HG02943 (cell line): ENCODE measurements around the gene FOXJ3.

Experiments
- ATAC-seq: cut with Tn5 transposase; IDR thresholded peaks from one replicate; pipeline ENCODE4 v1.9.1; 2021; ENCODE audit warnings: mild to moderate bottlenecking, low read depth, moderate library complexity; ENCODE audit not compliant: unreplicated experiment

The FOXJ3 gene

DNA sequence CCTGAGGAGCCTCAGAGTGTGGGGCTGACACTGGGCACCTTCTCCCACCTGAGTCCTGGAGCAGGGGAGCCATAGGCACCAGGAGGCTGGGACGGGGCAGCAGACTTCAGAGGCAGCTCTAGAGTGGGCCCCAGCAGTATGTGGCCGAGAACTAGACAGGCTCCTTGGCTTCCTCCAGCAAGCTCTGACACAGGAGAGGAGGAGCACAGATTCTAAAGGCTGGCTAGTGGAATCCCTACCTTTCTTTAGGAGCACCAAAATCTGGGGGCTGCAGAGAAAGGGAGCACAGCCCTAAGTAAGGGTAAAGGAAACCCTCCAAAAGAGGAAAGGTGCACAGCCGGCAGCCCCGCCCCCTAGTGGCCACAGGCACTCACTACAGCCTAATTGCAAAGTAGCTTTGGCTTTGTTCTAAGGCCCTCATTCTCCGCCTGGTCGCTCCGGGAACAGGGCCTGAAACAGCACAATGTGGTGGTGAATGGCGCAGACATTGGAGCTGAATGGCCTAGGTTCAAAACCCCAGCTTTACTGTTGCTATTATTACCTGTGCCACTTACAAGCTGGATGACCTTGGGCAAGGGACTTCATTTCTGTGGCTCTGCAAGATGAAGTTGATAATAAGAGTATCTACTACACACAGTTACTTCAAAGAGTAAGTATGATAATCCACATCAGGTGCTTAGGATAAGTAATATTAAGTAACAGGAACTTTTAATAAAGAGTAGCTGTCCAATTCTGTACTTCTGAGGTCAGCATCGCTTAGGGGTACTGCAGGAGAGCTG, 161.7 kb downstream of the FOXJ3 start:
- no peak for ATAC-seq

- no peak for ATAC-seq
Measured at GRCh38 chr1:42172381-42173133, 162.5 kb downstream of the FOXJ3 start.

GRCh38 chr1:42171679-42172266, 163.3 kb downstream of the FOXJ3 start:
- ATAC-seq = no peak

DNA sequence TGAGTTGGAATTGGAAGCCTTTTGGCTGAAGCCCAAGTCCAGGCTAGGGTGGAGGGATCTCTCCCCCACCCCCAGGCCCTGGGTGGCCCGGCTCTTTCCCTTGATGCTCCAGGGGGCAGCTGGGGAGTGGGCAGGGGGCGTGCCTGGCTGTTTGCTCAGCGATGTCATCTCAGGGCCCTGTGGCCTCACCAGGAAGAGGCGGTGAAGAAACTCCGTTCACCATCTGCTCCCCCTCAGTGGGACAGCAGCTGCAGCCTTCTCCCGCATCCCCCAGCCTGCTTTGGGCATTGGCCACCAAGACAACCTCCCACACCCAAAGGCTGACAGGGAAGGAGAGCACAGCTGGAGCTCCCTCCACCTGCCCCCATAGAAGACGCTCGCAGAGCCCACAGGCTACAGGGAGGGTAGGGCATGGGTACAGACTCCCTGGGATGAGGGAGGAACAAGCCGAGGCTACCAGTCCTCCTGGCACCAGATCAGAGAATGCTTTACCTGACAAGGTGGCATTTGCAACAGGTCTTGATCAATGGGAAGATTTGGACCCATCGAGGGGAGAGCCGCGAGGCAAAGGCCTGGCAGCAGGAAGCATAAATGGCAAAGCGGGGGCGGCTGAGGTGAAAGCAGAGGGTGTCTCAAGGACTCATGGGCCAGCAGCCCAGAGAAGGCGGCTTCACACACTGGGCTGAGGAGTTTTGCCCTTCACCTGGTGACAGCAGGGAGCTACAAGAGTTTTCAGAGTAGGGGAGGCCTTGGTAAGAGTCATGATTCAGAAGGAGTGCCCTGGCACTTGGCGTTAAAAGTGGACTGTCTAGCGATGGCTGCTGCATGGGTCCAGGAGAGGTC, 164.0 kb downstream of the FOXJ3 start:
- ATAC-seq = no peak

GRCh38 chr1:42168763-42169162, 166.3 kb downstream of the FOXJ3 start:
- no peak for ATAC-seq

DNA sequence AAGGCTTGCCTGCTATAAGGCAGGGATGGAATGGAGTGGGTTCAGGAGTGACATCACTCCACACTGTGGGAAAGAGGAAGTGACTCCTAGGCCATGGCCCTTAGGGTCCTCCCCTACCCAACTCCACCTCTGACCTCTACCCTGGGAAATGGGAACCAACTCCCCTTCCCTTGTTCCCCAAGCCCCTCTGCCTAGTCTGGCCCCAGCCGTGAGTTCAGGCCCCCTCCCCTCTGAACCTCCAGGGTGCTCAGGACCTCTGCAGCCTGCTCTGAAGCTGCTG, 166.7 kb downstream of the FOXJ3 start:
- no peak for ATAC-seq

- no peak for ATAC-seq
Measured at GRCh38 chr1:42167611-42168390, 167.2 kb downstream of the FOXJ3 start.

DNA sequence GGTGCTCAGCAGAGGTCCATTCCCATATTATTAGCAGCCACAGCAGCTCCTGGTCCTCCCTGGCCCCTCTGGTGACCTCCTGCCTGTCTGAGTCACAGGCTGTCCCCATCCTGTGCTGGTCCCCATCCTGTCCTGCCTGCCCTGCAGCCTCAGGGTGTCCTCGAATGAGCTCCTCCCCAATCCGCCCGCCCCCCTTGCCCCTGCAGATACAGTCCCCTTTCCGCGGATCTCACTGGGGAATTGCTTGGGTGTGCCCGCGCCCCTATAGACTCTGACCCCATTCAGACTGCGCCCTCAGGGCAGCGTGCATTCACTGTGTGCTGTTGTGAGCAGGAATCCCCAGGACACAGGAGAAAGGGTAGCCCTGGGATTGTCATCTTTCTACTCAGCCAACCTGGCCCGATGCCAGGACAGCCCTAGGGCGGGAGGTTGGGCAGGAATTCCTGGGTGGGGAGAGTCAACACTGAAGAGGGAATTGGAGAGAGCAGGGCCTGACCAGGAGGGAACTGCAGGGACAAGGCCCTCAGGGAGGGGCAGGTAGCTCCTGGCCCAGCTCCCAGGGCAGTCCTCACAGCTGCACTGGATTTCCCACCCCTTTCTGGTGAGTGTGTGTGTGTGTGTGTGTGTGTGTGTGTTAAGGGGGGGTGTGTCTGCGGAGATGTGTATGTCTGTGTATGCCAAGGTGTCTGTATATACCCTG, 169.4 kb downstream of the FOXJ3 start:
- ATAC-seq = no peak

- ATAC-seq = no peak
Measured at GRCh38 chr1:42164551-42165420, 170.2 kb downstream of the FOXJ3 start, which contains the start of gene GUCA2A. GUCA2A (minus strand) TSS chr1:42164745; CDS start chr1:42164712, 33 bp downstream.

GRCh38 chr1:42163536-42164503, 171.2 kb downstream of the FOXJ3 start:
- no peak for ATAC-seq

GRCh38 chr1:42163114-42163513, 171.9 kb downstream of the FOXJ3 start:
- no peak for ATAC-seq

DNA sequence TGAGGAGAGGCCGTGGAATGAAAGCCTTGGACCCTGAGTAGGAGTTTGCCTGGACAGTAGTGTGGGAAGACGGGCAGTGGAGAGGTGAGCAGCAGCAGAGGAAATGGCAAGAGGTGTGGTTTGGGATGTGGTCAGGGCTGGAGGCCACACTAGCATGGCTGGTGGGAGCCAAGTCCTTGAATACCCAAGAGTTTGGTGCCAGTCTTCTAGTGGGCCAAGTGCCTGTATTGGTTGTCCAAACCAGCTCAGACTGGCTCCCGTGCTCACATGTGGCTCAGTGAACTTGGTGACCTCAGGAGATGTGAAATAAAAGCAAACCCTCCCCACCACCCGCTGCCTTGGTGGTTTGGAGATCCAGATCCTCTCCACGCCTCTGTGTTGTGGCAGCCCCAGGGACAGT, 172.9 kb downstream of the FOXJ3 start:
- no peak for ATAC-seq

DNA sequence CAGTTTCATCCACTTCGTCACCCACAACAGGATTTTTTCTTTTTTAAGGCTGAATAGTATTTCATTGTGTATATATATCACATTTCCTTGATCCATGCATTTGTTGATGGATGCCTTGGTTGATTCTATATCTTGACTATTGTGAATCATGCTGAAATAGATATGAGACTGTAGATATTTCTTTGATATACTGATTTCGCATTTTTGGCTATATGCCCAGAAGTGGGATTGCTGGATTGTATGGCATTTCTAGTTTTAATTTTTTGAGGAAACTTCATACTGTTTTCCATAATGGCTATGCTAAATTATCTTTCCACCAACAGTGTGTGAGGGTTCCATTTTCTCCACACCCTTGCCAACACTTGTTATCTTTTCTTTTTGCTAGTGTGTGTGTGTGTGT, 176.8 kb downstream of the FOXJ3 start:
- ATAC-seq = no peak

DNA sequence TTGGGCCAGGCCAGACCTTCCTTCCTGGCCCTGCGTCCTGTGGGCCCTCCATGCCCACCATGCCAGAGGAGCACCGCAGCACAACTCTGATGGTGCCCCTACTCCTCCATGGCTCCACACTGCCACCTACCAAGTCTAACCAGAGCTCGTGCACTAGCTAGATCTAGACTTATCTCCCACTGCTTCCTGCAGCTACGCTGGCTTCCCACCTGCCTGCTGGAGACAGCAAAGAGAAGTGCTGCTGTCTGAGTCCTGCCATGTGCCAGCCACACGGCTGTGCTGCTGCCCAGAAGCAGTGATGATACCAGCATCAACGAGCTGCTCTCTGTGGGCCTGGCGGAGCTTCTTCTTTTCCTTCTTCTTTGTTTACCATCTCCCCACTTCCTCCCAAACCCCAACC, 177.4 kb downstream of the FOXJ3 start:
- ATAC-seq = no peak

DNA sequence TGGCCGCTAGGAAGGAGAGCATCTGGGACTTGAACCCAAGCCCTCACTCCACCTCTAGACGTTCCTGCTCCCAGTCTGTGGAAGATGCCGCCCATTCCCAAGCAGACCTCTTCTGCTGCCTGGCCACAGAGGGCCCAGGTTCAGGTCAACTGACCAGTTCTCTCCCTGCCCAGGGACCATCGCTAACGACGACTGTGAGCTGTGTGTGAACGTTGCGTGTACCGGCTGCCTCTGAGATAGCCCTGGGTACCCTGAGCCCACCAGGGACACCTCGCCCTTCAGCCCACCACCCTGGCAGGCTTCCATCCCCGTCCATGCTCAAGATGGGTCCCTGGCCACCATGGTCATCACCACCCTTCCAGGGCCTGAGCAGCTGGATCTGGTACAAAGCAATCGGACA, 179.7 kb downstream of the FOXJ3 start:
- no peak for ATAC-seq

- no peak for ATAC-seq
Measured at GRCh38 chr1:42154685-42155084, 180.3 kb downstream of the FOXJ3 start.

DNA sequence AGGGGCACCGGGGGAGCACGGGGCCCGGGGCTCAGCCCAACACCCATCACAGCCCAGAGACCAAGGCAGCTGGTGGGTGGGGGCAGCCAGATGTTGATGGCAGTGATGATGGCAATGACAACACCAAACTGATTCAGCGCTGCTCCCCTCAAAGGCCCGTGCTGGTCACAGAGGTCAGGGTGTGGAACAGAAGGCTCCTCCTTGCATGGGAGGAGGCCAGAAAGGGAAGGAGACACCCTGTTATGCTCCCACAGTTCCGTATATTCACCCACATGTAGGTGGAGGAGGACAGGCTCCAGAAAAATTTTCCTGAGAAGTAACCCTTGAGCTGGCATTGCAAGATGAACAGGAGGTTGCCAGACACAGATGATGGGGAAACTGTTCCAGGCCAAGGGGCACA, 181.4 kb downstream of the FOXJ3 start:
- no peak for ATAC-seq
